ACC112 (cell line): Measurements from ENCODE around the gene AGBL1.
"Not testable (repeated sequence)": the region's sequence is repeated elsewhere in the genome, so short reads cannot be mapped to it uniquely, and the experiment has no call there.

Experiments used
- H2AFZ ChIP-seq: fragments of 200-600 bp; sonication (generic); one replicate; pipeline ENCODE4 v1.6.0; 2017; ENCODE audit warnings: antibody characterized with exemption, low read length; ENCODE audit not compliant: unreplicated experiment
- H3K27ac ChIP-seq: fragments of 200-600 bp; sonication (generic); 2 replicates; pipeline ENCODE4 v1.5.1; 2014; ENCODE audit warnings: low read depth, mild to moderate bottlenecking, antibody characterized with exemption, low read length, moderate library complexity
- H3K27me3 ChIP-seq: fragments of 200-600 bp; sonication (generic); 2 replicates; pipeline ENCODE4 v1.6.1; 2014; ENCODE audit warnings: mild to moderate bottlenecking, antibody characterized with exemption, low read length, moderate library complexity, mixed read lengths; ENCODE audit not compliant: insufficient read depth
- H3K36me3 ChIP-seq: fragments of 200-600 bp; sonication (generic); 2 replicates; pipeline ENCODE4 v1.6.1; 2016; ENCODE audit warnings: mild to moderate bottlenecking, antibody characterized with exemption, low read length, moderate library complexity, mixed read lengths; ENCODE audit not compliant: insufficient read depth
- H3K4me1 ChIP-seq: fragments of 200-600 bp; sonication (generic); one replicate; pipeline ENCODE4 v1.6.1; 2016; ENCODE audit warnings: low read length, mixed read lengths; ENCODE audit not compliant: insufficient read depth, unreplicated experiment, control insufficient read depth
- H3K4me3 ChIP-seq: fragments of 200-600 bp; sonication (generic); 2 replicates; pipeline ENCODE4 v1.5.1; 2014; ENCODE audit warnings: mild to moderate bottlenecking, low read depth, low read length
- H3K79me2 ChIP-seq: fragments of 200-600 bp; sonication (generic); one replicate; pipeline ENCODE4 v1.6.0; 2016; ENCODE audit warnings: low read length; ENCODE audit not compliant: control insufficient read depth, unreplicated experiment, insufficient read depth

AGBL1 gene

DNA sequence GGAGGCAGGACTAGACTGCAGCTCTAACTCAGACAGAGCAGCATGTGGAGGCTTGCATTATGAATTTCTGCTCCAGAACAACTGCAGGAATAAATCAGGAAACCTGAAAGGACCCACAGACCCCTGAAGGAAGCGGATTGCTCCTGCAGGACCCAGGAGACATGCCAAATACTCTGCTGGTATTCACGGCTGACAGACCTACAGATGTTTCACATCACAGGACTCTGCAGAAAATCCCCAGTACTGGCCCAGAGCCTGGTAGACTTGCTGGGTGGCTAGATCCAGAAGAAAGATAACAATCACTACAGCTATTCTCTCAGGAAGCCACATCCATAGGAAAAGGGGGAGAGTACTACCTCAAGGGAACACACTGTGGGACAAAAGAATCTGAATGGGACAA, 942.1 kb downstream of the AGBL1 start:
- Histone ChIP-seq H3K27ac (no peak overlapping the region), H3K79me2 (no peaks in the 10 kb centered on the region), H3K4me1 (no peaks in the 10 kb centered on the region), H3K4me3 (no peak overlapping the region), H3K27me3 (no peaks in the 10 kb centered on the region), H2AFZ (no peak overlapping the region), H3K36me3 (no peaks in the 10 kb centered on the region)

DNA sequence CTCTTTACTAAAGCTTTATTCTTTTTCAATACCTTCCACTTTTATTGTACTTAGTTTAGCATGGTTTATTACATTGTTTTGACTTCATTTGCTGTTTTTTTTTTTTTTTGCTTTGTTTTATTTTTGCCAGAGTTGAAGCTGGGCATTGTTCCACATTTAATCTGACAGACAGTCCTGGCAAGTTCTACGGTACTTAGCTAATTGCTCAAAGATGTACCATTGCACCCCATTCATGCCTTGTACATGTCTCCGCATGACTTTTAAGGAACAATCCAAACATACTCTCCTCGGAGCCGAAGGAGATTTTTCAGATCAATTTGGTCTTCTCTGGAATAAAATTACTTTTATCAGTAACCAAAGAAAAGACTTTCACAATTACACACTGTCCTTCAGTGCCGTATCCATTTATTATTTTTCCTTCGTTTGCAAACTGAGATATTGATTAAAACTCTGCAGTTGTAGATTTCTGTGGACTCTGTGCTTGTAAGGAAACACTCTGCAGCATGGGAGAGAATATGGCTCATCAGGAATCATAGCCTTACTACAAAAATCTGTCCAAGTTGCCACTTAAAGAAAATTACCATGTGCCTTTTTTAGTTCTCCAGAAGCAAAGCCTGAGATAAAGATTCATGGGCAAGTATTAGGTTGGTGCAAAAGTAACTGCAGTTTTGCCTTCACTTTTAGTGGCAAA, 952.0 kb downstream of the AGBL1 start:
- H3K4me1 ChIP-seq, result no peaks in the 10 kb centered on the region
- no peaks in the 10 kb centered on the region for H3K36me3 ChIP-seq
- no peaks in the 10 kb centered on the region for H3K79me2 ChIP-seq
- H3K27me3 ChIP-seq, result no peaks in the 10 kb centered on the region
- no peak overlapping the region for H2AFZ ChIP-seq
- no peak overlapping the region for H3K27ac ChIP-seq
- H3K4me3 ChIP-seq, result no peak overlapping the region

DNA sequence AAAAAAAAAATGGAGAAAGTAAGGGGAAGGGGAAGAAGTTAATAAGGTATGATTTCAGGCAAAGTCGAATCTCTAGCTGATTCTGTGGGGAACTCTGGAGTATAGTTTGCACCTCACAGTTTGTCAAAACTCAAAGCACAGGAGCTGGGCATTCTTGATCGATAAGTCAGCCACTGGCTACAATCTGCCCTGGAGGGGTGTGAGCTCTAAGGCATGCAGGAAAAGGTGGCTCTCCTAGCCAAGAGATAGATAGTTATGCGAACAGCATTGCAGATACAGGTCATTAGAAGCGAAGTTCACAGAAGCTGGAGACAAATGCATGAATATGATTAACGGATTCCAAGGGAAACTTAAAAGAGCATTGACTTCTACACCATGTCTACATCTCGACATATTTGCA, 952.6 kb downstream of the AGBL1 start:
- Histone ChIP-seq H3K27me3 (no peaks in the 10 kb centered on the region), H2AFZ (no peak overlapping the region), H3K4me1 (no peaks in the 10 kb centered on the region), H3K79me2 (no peaks in the 10 kb centered on the region), H3K27ac (no peak overlapping the region), H3K36me3 (no peaks in the 10 kb centered on the region), H3K4me3 (no peak overlapping the region)

DNA sequence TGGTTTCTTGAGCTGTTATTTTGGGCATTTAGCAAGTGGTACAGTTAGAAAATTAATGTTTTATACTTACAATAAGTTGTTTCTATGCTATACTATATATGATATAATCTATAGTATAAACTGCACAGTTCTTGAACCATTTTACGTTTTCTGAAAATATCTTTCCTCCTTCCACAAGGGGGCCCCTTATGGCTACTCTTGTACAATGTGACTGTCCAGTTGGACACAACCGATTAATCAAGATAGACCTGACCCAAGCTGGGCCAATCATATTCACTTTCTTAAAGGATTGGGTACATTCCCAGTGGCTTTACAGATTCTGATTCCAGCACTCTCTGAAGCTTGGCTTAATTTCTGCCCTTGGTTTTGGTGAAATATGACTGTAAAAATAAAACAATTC, 953.4 kb downstream of the AGBL1 start:
- Histone ChIP-seq H3K27ac (no peak overlapping the region), H3K4me1 (no peaks in the 10 kb centered on the region), H2AFZ (no peak overlapping the region), H3K27me3 (no peaks in the 10 kb centered on the region), H3K36me3 (no peaks in the 10 kb centered on the region), H3K79me2 (no peaks in the 10 kb centered on the region), H3K4me3 (no peak overlapping the region)

DNA sequence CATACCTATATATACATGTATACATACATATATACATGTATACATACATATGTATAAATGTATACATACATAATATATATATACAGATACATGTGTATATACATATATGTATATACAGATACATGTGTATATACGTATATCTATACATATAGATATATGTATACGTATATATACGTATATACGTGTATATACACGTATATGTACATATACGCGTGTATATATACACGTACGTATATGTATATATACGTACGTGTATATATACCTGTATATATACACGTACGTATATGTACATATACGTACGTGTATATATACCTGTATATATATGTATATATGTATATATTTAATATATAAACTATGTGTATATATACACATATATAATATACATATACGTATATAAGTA, 955.2 kb downstream of the AGBL1 start:
- Histone ChIP-seq H2AFZ (no peak overlapping the region), H3K4me3 (no peak overlapping the region), H3K27me3 (no peaks in the 10 kb centered on the region)

DNA sequence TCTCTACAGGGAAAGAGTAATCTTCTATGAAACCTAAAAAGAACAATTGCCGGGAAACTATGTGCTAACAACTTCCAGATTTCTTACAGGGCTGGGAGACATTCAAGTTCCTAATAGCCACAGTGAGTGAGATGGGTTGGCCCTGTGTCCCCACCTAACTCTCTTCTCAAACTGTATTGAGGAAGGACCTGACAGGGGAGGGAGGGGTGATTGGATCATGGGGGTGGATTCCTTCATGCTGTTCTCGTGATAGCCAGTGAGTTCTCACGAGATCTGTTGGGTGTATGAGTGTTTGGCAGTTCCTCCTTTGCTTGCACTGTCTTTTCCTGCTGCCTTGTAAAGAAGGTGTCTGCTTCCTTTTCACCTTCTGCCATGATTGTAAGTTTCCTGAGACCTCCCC, 958.7 kb downstream of the AGBL1 start:
- H3K79me2 ChIP-seq, result no peaks in the 10 kb centered on the region
- H3K27me3 ChIP-seq, result no peaks in the 10 kb centered on the region
- no peak overlapping the region for H3K4me3 ChIP-seq
- no peak overlapping the region for H2AFZ ChIP-seq
- no peaks in the 10 kb centered on the region for H3K36me3 ChIP-seq
- H3K4me1 ChIP-seq, result no peaks in the 10 kb centered on the region
- no peak overlapping the region for H3K27ac ChIP-seq

More for the DNA sequence above, 955.2 kb downstream of the AGBL1 start:
- Histone ChIP-seq H3K27ac (no peak overlapping the region), H3K79me2 (no peaks in the 10 kb centered on the region), H3K36me3 (no peaks in the 10 kb centered on the region), H3K4me1 (no peaks in the 10 kb centered on the region)

DNA sequence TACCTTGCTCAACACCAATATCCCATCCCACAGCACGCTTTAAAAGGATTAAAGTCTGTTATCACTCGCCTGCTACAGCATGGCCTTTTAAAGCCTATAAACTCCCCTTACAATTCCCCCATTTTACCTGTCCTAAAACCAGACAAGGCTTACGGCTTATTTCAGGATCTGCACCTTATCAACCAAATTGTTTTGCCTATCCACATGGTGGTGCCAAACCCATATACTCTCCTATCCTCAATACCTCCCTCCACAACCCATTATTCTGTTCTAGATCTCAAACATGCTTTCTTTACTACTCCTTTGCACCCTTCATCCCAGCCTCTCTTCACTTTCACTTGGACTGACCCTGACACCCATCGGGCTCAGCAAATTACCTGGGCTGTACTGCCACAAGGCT, 962.9 kb downstream of the AGBL1 start:
- H3K4me3 ChIP-seq, H3K36me3 ChIP-seq, H3K79me2 ChIP-seq, H3K27me3 ChIP-seq, H2AFZ ChIP-seq, H3K4me1 ChIP-seq, H3K27ac ChIP-seq: not testable (repeated sequence)

DNA sequence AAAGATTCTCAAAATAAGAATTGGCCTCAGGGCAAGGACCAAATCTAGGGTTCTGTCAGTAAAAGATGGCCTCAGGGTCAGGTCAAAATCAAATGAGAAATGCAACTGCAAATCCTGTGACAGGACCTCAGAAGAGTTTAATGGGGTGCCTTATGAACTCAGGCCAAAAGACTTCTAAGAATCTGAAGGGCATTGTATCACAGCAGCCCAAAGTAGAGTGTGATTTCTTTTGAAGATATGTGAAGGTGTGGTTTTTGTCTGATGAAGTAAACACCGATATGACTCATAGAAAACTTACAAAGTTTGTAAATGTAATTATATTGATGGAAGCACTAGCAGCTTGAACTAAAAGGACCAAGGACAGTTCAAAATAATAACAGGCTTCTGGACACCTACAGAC, 966.1 kb downstream of the AGBL1 start:
- H3K36me3 ChIP-seq, result no peaks in the 10 kb centered on the region
- H3K27me3 ChIP-seq, result no peaks in the 10 kb centered on the region
- no peaks in the 10 kb centered on the region for H3K4me1 ChIP-seq
- H3K79me2 ChIP-seq, result no peaks in the 10 kb centered on the region
- H3K27ac ChIP-seq, result no peak overlapping the region
- H2AFZ ChIP-seq, result no peak overlapping the region
- no peak overlapping the region for H3K4me3 ChIP-seq

DNA sequence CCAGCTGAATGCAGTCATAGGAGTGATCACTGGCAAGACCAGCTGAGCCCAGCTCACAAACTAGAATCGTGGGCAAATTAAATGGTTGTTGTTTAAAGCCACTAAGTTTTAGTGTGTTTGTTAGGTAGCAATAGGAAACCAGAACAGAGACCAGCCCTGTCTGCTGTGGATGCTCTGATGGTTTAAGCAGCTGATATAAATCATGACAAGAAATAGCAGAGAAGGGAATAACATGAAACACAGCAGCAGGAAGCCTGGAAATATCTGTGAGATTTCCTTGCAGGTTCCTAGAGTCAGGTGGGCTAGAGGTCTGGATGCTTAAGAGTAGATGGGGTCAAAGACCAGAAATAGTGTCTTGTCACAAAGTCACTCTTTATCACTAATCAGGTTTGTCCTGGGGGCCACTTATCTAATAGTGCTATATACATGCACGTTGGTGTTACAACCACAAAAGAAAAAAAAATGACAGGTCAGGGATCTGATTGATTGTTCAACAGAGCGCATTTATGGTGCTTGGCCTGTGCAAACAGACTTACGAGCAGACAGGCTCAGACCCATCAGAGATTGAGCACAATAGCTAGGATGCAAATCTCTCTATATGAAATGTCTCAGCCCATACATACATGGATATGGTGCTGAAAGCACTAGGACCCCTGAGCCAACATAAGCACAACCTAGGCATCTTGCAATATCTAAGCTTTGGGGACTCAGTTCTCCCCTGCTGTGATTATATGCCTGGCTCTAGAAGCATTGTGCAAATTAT, 967.7 kb downstream of the AGBL1 start:
- Histone ChIP-seq H3K27ac (no peak overlapping the region), H3K27me3 (no peaks in the 10 kb centered on the region), H3K4me3 (no peak overlapping the region), H2AFZ (no peak overlapping the region), H3K36me3 (no peaks in the 10 kb centered on the region), H3K4me1 (no peaks in the 10 kb centered on the region), H3K79me2 (no peaks in the 10 kb centered on the region)
